Measurements from ENCODE around the gene CARHSP1.

- no peak for TF ChIP-seq CTCF (IDR thresholded peaks at IDR 0.05)
- TF ChIP-seq POLR2A (IDR thresholded peaks at IDR 0.05): no peak
- no peak for TF ChIP-seq POLR2AphosphoS5 (IDR thresholded peaks at IDR 0.05)
- no peak for TF ChIP-seq EP300 (IDR thresholded peaks at IDR 0.05)
Observed at GRCh38 chr16:8905795-8906591, 37.2 kb upstream of the CARHSP1 start.
